ENCODE results near the gene VAT1L.

DNA sequence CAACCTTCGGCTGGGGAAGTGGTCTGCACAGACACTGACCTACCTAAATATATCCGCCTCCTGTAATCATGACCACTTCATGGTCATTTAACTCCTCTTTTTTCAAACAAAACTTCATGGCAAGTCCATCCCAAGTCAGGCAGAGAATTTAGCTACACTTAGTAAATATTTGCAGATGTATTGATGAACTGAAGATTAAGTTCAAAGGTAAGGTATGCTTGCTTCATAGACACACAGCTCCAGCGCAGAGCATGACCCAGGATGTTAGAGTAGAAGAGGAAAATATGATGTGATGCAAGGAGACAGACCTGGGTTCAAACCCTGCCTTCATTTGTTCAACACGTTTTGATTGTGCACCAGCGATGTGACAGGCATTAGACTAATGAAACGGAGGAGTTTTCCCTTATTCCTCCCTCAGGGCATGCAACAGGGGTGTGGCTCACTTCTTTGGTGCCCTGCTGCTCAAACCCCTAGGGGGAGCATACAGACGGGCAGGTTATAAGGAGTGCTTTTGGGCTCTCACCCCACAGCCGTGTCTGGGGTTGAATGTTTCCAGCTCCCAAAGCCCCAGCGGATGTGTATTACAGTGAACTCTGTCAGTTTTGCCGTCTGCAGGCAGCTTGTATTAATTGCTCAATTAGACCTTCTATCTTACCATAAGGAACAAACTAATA, 210.1 kb downstream of the VAT1L start:
- no peak for TF ChIP-seq ZNF274 (IDR thresholded peaks at IDR 0.05; ENCODE audit: low read depth, low read length)
- TF ChIP-seq YY1 (IDR thresholded peaks at IDR 0.05; ENCODE audit: insufficient read depth, insufficient read length): no peak

All from NT2/D1 (cell line).